ENCODE results near the gene DENND4A. TPM values are rescaled to one million over a fixed set of nuclear protein-coding genes. Genes with fewer than 3 reads are reported as not detected.

The DENND4A gene
- total and polyA plus RNA-seq, 9 of the 15 experiments (the other 6 are each of a cell fraction or from before 2014, with no cell fraction given), result 6.8 to 32.3 (median 19.9) TPM

DNA sequence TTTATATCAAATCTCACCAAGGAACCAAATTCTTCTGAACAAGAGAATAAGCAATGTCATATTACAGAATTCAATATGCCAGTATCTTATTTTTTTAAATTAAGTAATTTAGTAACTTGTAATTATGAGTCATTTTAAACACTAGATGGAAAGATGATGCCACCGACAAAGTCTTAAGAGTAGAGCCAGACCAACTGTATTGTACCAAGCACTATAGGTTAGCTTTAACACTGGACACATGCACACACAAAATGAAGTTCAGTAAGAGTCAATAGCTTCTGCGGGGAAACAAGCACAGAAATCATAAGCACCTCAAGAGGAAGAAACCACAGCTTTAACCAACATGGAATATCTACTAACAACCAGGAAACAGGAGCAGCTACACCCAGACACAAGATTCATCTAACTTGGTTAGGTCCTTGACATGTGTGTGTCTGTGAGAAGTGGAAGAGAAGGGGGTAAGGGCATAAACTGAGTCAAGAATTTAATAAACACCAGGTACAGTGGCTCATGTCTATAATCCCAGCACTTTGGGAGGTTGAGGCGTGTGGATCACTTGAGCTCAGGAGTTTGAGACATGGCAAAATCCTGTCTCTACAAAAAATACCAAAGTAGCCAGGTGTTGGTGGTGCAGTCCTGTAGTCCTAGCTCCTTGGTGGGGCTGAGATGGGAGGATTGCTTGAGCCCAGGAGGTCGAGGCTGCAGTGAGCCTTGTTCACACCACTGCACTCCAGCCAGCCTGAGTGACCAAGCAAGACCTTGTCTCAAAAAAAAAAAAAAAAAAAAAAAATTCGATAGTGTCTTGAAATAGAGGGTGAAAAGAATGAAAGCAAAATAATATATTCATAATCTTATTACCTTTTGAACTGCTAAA is 28.9 kb downstream of the DENND4A start (continued):
- TF ChIP-seq FOXM1 (IDR thresholded peaks at IDR 0.05; ENCODE audit: low read depth) (no peak), FOXM1 (CRISPR knock-in tag; IDR thresholded peaks at IDR 0.05; ENCODE audit: low read depth) (no peak), BRD4 (IDR thresholded peaks at IDR 0.05) (no peak), BHLHE40 (IDR thresholded peaks at IDR 0.05; ENCODE audit: low read length) (no peak), TCF7 (IDR thresholded peaks at IDR 0.05; ENCODE audit: borderline replicate concordance) (no peak)

DNA sequence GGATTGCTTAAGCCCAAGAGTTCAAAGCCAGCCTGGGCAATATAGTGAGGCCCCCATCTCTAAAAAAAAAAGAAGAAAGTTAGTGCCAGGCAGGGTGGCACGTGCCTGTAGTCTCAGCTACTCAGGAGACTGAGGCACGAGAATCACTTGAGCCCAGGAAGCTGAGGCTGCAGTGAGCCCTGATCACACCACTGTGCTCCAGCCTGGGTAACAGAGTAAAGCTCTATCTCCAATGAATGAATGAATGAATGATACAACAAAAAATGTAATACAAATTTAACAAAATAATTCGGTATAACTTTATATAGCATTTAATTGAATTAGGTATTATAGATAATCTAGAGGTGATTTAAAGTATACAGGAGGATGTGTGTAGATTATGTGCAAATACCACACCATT is 29.7 kb downstream of the DENND4A start:
- intact Hi-C loops (cut with micrococcal nuclease), result no loop called here
- H3K4me2 ChIP-seq (ENCODE audit: insufficient read depth, low read length), result no peak overlapping the region
- H3K27ac ChIP-seq (ENCODE audit: extremely low read depth, low read depth, low read length), result no peak overlapping the region
- peaks cover 0 to 1% of the 10 kb centered on the region in 2 experiments; a peak in 2 of 5 replicates for H3K4me1 ChIP-seq (replicated peaks in 1 of 2; ENCODE audit: control insufficient read depth in 2 of 2, insufficient read depth in 2 of 2, low read length in 2 of 2)
- ChIA-PET CTCF (ENCODE audit: low intra/inter-chr PET ratio) (no interaction called here), POLR2A (interaction anchor here (0.5 to 1.2 kb wide), 5 partner anchors 11 to 1207 kb away, joined by 3 read pairs; no protein-coding TSS in a partner anchor)
- H3K4me3 ChIP-seq, result no peak overlapping the region
- peaks cover under 1% of the 10 kb centered on the region; the same call in 1 of the 2 replicates for H4K20me1 ChIP-seq (replicated peaks; ENCODE audit: control insufficient read depth, insufficient read depth, low read length)
- H3K36me3 ChIP-seq (ENCODE audit: control insufficient read depth, insufficient read depth, low read length), result no peaks in the 10 kb centered on the region
- H2AFZ ChIP-seq (ENCODE audit: low read depth, low read length), result no peak overlapping the region
- in situ Hi-C loops (cut with MboI), result no loop called here
- no peak overlapping the region for H3K9ac ChIP-seq (ENCODE audit: insufficient read depth in 1 of 2, low read depth in 2 of 2, low read length in 2 of 2)
- H3K9me3 ChIP-seq (replicated peaks; ENCODE audit: control insufficient read depth, insufficient read depth, low read depth, low read length), result no peaks in the 10 kb centered on the region
- WGBS (ENCODE audit: insufficient coverage, low coverage, missing lambda C conversion rate), result 50% methylated on average over 3 of the region's 3 CpGs
- TF ChIP-seq, protein P1, sequence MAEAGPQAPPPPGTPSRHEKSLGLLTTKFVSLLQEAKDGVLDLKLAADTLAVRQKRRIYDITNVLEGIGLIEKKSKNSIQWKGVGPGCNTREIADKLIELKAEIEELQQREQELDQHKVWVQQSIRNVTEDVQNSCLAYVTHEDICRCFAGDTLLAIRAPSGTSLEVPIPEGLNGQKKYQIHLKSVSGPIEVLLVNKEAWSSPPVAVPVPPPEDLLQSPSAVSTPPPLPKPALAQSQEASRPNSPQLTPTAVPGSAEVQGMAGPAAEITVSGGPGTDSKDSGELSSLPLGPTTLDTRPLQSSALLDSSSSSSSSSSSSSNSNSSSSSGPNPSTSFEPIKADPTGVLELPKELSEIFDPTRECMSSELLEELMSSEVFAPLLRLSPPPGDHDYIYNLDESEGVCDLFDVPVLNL (CRISPR knock-in tag; IDR thresholded peaks at IDR 0.05; ENCODE audit: low read depth), result no peak
- TF ChIP-seq ZNF217 (CRISPR knock-in tag; IDR thresholded peaks at IDR 0.05), result no peak
- TF ChIP-seq, protein P2, sequence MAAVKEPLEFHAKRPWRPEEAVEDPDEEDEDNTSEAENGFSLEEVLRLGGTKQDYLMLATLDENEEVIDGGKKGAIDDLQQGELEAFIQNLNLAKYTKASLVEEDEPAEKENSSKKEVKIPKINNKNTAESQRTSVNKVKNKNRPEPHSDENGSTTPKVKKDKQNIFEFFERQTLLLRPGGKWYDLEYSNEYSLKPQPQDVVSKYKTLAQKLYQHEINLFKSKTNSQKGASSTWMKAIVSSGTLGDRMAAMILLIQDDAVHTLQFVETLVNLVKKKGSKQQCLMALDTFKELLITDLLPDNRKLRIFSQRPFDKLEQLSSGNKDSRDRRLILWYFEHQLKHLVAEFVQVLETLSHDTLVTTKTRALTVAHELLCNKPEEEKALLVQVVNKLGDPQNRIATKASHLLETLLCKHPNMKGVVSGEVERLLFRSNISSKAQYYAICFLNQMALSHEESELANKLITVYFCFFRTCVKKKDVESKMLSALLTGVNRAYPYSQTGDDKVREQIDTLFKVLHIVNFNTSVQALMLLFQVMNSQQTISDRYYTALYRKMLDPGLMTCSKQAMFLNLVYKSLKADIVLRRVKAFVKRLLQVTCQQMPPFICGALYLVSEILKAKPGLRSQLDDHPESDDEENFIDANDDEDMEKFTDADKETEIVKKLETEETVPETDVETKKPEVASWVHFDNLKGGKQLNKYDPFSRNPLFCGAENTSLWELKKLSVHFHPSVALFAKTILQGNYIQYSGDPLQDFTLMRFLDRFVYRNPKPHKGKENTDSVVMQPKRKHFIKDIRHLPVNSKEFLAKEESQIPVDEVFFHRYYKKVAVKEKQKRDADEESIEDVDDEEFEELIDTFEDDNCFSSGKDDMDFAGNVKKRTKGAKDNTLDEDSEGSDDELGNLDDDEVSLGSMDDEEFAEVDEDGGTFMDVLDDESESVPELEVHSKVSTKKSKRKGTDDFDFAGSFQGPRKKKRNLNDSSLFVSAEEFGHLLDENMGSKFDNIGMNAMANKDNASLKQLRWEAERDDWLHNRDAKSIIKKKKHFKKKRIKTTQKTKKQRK (IDR thresholded peaks at IDR 0.05; ENCODE audit: borderline replicate concordance, low read depth, low read length), result no peak
- peaks cover 18% of the 10 kb centered on the region for H3K79me2 ChIP-seq (ENCODE audit: control insufficient read depth, insufficient read depth, low read length)
- no TSS peak for BruUV-seq (replicated peaks)
- no peaks in the 10 kb centered on the region for H3K27me3 ChIP-seq (ENCODE audit: control insufficient read depth in 2 of 2, insufficient read depth in 2 of 2, low read length in 2 of 2)
- DNase-seq (ENCODE audit: extremely low read depth in 1 of 4, low spot score in 3 of 4), result no peak
- ATAC-seq, result no peak
- no peaks in the 10 kb centered on the region for H3K9me1 ChIP-seq (ENCODE audit: control insufficient read depth, insufficient read depth, low read length)
- FAIRE-seq, result no peak
